ENCODE results near the gene PYGO2. TPM values are rescaled to one million over a fixed set of nuclear protein-coding genes. Genes with fewer than 3 reads are reported as not detected.

PYGO2 gene
- total RNA-seq, 1 donor from 2014 or later: 48.7 TPM

DNA sequence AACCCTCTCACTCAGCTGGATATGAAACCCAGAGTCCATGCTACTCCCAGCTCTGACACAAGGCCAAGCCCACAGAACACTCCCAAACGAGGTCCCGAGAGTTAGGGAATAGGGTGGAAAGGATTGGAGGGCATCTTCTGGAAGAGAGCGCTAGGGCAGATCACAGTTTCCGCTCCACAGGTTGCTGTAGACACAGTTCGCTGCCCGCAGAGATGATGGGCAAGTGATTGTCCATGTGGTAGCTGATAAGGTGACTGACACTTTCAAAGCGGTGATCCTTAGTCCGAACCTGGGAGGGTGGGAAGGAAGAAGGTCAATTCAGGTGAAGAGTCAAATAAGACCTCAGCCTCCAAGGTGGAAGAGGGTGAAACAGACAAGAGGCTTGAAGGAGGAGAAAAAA, 2.1 kb upstream of the PYGO2 start:
- no peaks in the 10 kb centered on the region for H3K27me3 ChIP-seq
- peaks cover 49 to 72% of the 10 kb centered on the region in 2 donors for H3K36me3 ChIP-seq
- DNase-seq (ENCODE audit: low spot score in 2 of 2): no peak
- intact Hi-C loops (cut with DNase I): no loop called here
- TF ChIP-seq CTCF (IDR thresholded peaks at IDR 0.05): no peak
- no peaks in the 10 kb centered on the region for H3K9me3 ChIP-seq
- H3K4me1 ChIP-seq: peaks cover 3 to 19% of the 10 kb centered on the region in 2 donors
- H3K27ac ChIP-seq: no peak overlapping the region
- no peak overlapping the region for H3K4me3 ChIP-seq

DNA sequence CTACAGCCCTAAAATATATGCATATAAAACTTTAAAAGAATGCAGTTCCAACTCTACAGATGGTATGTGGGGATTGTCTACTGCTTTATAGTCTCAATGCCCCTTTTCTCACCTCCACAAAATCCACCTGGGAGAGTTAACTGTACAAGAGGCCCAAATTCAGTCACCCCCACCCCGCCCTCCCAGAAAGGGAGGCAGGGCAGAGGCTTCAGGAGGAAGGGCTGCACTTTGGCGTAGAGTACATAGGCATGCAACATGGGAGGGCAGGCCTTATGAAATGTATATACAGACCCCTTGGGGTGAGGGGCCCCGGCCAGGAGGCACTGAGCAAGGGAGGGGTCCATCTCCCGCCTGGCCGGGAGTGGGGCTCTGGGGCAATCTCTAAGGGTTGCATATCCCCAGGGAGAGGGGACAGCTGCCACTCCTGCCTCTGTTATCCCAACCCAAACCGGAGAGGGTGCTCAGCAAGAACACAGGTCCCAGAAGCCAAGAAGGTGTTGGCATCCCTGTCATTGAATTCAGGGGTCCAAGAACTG, 1.3 kb upstream of the PYGO2 start:
- Histone ChIP-seq H3K27ac (peak overlapping the region; percentile 95 to 97), H3K9me3 (no peaks in the 10 kb centered on the region), H3K27me3 (no peaks in the 10 kb centered on the region), H3K4me1 (peaks cover 3 to 19% of the 10 kb centered on the region in 2 donors), H3K4me3 (peak overlapping the region; percentile 97), H3K36me3 (peaks cover 48 to 72% of the 10 kb centered on the region in 2 donors)
- TF ChIP-seq CTCF (IDR thresholded peaks at IDR 0.05): no peak
- intact Hi-C loops (cut with DNase I): loop anchor here (1.0 kb wide), 1 partner anchor 7 kb away; the partner anchor contains the start of gene SHC1
- DNase-seq (ENCODE audit: low spot score in 2 of 2): no peak

- Histone ChIP-seq H3K9me3 (no peaks in the 10 kb centered on the region), H3K4me3 (peak overlapping the region; percentile 97), H3K27ac (peak overlapping the region; percentile 95 to 97), H3K4me1 (peaks cover 3 to 21% of the 10 kb centered on the region in 2 donors), H3K36me3 (peaks cover 42 to 66% of the 10 kb centered on the region in 2 donors), H3K27me3 (no peaks in the 10 kb centered on the region)
- intact Hi-C loops (cut with DNase I): loop anchor here (1.0 kb wide), 1 partner anchor 8 kb away; the partner anchor contains the start of gene SHC1
- DNase-seq (ENCODE audit: low spot score in 2 of 2): no peak
- no peak for TF ChIP-seq CTCF (IDR thresholded peaks at IDR 0.05)
Observed at GRCh38 chr1:154962156-154962749, 671 bp upstream of the PYGO2 start.

GRCh38 chr1:154960446-154961136, 991 bp downstream of the PYGO2 start:
- DNase-seq (ENCODE audit: low spot score in 2 of 2): no peak
- TF ChIP-seq CTCF (IDR thresholded peaks at IDR 0.05): no peak
- Histone ChIP-seq H3K27ac (peak overlapping the region; percentile 95 to 97), H3K4me1 (peaks cover 3 to 27% of the 10 kb centered on the region in 2 donors), H3K9me3 (no peaks in the 10 kb centered on the region), H3K27me3 (no peaks in the 10 kb centered on the region), H3K36me3 (peaks cover 28 to 49% of the 10 kb centered on the region in 2 donors), H3K4me3 (peak overlapping the region; percentile 97)
- intact Hi-C loops (cut with DNase I): loop anchor here (1.0 to 2.0 kb wide), 3 partner anchors 22 to 57 kb away; partner anchors contain the start of gene FLAD1

- Histone ChIP-seq H3K9me3 (no peaks in the 10 kb centered on the region), H3K27me3 (no peaks in the 10 kb centered on the region), H3K4me3 (no peak overlapping the region), H3K27ac (peak overlapping the region in 1 of 2 donors; percentile 27), H3K36me3 (peaks cover 22 to 37% of the 10 kb centered on the region in 2 donors), H3K4me1 (peaks cover 9 to 36% of the 10 kb centered on the region in 2 donors)
- intact Hi-C loops (cut with DNase I): loop anchor here (5.0 kb wide), 1 partner anchor 103 kb away; the partner anchor contains the start of gene EFNA4
- TF ChIP-seq CTCF (IDR thresholded peaks at IDR 0.05): no peak
- DNase-seq (ENCODE audit: low spot score in 2 of 2): no peak
Observed at GRCh38 chr1:154959426-154959780, 2.2 kb downstream of the PYGO2 start.

Measured in ascending aorta (tissue), 2 donors.